SK-N-SH (cell line): ENCODE results near the gene TMEM179.

ENCODE experiments used
- EP300 ChIP-seq, 2 experiments: IDR thresholded peaks; 2 replicates each; pipeline versions ENCODE4 v1.4.0 to v1.6.1; 2012; ENCODE audit warnings: borderline replicate concordance in 1 of 2, low read depth in 1 of 2, low read length in 1 of 2
- JUND ChIP-seq: IDR thresholded peaks from 2 replicates; pipeline ENCODE4 v1.4.0; 2012
- MAX ChIP-seq: IDR thresholded peaks from 2 replicates; pipeline ENCODE4 v1.4.0; 2012; ENCODE audit warnings: low read depth
- MEF2A ChIP-seq: IDR thresholded peaks from 2 replicates; pipeline ENCODE4 v1.4.0; 2012; ENCODE audit warnings: low read depth, borderline replicate concordance
- TF ChIP-seq, protein P1 (sequence below): IDR thresholded peaks from 2 replicates; pipeline ENCODE4 v1.4.0; 2012; ENCODE audit warnings: low read depth, borderline replicate concordance
- TF ChIP-seq, protein P2 (sequence below): fragments of 200-600 bp; sonication (generic); IDR thresholded peaks from 2 replicates; pipeline ENCODE4 v1.6.1; 2017; ENCODE audit warnings: antibody characterized with exemption, mild to moderate bottlenecking, moderate library complexity

DNA sequence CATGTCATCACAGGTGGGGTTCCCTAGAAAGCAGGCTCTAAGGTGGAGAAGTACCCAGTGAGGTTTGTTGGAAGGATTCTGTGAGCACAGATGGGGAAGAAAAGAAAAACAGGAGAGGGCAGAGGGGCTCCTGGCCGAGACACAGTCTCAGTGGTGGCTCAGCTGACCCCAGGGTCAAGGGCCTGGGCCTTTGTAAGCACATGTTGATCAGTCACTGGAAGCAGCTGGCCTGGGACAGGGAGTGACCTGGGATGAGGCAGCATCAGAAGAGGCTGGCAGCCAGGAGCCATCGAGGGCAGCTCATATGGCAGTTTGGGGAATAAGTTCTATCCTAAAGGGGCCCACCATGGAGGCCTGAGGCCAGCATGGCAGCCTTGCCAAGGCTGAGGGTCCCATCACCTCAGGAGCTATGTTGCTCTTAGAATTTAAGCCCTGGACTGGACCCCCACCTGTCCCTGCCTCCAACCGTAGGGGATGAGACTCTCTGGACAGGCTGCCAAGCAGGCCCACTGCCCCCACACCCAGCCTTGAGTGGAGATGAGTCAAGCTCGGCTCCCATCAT, 6.3 kb upstream of the TMEM179 start:
- TF ChIP-seq, protein P1, sequence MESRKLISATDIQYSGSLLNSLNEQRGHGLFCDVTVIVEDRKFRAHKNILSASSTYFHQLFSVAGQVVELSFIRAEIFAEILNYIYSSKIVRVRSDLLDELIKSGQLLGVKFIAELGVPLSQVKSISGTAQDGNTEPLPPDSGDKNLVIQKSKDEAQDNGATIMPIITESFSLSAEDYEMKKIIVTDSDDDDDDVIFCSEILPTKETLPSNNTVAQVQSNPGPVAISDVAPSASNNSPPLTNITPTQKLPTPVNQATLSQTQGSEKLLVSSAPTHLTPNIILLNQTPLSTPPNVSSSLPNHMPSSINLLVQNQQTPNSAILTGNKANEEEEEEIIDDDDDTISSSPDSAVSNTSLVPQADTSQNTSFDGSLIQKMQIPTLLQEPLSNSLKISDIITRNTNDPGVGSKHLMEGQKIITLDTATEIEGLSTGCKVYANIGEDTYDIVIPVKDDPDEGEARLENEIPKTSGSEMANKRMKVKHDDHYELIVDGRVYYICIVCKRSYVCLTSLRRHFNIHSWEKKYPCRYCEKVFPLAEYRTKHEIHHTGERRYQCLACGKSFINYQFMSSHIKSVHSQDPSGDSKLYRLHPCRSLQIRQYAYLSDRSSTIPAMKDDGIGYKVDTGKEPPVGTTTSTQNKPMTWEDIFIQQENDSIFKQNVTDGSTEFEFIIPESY, result no peak
- TF ChIP-seq JUND (no peak), MAX (no peak), MEF2A (no peak), EP300 (IDR thresholded peaks at IDR 0.05; ENCODE audit: borderline replicate concordance in 1 of 2, low read depth in 1 of 2, low read length in 1 of 2) (no peak)
- TF ChIP-seq, protein P2, sequence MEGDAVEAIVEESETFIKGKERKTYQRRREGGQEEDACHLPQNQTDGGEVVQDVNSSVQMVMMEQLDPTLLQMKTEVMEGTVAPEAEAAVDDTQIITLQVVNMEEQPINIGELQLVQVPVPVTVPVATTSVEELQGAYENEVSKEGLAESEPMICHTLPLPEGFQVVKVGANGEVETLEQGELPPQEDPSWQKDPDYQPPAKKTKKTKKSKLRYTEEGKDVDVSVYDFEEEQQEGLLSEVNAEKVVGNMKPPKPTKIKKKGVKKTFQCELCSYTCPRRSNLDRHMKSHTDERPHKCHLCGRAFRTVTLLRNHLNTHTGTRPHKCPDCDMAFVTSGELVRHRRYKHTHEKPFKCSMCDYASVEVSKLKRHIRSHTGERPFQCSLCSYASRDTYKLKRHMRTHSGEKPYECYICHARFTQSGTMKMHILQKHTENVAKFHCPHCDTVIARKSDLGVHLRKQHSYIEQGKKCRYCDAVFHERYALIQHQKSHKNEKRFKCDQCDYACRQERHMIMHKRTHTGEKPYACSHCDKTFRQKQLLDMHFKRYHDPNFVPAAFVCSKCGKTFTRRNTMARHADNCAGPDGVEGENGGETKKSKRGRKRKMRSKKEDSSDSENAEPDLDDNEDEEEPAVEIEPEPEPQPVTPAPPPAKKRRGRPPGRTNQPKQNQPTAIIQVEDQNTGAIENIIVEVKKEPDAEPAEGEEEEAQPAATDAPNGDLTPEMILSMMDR, result no peak
